Measurements from ENCODE around the gene FAM171A2.

FAM171A2 gene

DNA sequence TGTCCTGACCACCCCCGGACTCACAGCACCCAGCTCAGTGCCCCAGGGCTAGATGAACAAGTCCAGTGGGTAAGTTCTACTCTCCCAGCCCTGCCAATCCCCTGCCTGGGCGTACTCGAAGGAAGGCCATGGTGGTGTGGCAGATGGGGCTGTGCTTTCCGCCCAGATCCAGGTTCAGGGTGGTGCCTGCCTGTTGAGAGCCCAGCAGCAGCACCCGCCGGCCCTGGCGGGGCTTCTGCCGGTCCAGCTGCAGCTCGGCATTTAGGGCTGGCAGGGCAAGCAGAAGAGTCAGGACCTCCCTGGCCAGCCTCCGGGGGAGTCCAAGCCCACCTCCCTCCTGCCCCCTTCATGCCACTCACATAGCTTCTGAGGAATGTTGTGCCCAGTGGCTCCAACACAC is 16.2 kb upstream of the FAM171A2 start:
- no peak for DNase-seq (ENCODE audit: extremely low spot score)
- ChIA-PET CTCF (interaction anchor here (1.1 kb wide), 1 partner anchor 35 kb away, joined by 3 read pairs; the partner anchor contains the start of gene GRN), POLR2A (no interaction called here)
- TF ChIP-seq, protein P1, sequence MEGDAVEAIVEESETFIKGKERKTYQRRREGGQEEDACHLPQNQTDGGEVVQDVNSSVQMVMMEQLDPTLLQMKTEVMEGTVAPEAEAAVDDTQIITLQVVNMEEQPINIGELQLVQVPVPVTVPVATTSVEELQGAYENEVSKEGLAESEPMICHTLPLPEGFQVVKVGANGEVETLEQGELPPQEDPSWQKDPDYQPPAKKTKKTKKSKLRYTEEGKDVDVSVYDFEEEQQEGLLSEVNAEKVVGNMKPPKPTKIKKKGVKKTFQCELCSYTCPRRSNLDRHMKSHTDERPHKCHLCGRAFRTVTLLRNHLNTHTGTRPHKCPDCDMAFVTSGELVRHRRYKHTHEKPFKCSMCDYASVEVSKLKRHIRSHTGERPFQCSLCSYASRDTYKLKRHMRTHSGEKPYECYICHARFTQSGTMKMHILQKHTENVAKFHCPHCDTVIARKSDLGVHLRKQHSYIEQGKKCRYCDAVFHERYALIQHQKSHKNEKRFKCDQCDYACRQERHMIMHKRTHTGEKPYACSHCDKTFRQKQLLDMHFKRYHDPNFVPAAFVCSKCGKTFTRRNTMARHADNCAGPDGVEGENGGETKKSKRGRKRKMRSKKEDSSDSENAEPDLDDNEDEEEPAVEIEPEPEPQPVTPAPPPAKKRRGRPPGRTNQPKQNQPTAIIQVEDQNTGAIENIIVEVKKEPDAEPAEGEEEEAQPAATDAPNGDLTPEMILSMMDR (IDR thresholded peaks at IDR 0.05; ENCODE audit: control extremely low read depth, extremely low read depth, low read depth, missing control alignments) = no peak

DNA sequence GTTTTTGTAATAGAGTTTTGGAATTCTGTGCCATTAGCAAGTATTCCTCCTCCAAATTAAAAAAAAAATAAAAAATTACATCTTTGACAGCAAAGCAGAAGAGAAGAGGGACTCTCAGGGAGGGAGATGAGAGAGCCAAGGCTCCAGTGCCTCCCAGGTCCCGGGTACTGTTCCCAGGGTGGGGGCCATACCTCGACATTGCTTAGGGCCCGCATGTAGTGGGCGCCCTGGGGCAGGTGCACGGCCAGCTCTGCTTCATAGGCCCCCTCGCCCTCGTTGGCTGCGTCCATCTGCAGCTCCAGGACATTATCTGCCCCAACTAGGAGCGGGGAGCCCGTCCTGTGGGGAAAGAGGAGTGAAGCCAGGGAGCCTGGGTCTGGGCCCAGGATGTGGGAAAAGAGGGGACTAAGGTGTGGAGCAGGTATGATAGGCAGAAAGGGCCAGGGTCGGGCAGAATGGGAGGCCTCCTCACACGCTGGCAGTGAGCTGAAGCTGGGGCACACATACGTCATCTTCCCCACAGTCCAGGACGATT is 14.6 kb upstream of the FAM171A2 start:
- POLR2A ChIA-PET = interaction anchor here (0.6 kb wide), 1 partner anchor 399 kb away, joined by 3 read pairs; no protein-coding TSS in a partner anchor
- no peak for DNase-seq (ENCODE audit: extremely low spot score)
- CTCF ChIA-PET = interaction anchor here (1.0 to 1.5 kb wide), 2 partner anchors 16 to 28 kb away, joined by 3 to 4 read pairs; no protein-coding TSS in a partner anchor
- TF ChIP-seq, protein P1 (IDR thresholded peaks at IDR 0.05; ENCODE audit: control extremely low read depth, extremely low read depth, low read depth, missing control alignments) = no peak

DNA sequence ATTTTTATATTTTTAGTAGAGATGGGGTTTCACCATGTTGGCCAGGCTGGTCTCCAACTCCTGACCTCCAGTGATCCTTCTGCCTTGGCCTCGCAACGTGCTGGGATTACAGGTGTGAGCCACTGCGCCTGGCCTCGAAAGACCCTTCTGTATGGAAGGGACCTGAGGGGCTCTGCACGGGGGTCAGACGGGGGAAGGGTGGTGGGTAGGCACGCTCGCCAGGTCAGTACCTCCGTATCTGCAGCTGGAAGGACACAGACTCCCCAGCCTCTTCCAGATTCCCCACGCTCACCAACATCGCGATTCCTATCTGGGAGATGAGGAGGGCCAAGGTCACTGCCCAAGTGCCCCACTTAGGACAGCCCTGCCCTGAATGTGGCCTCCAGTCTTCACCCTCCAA is 13.1 kb upstream of the FAM171A2 start:
- POLR2A ChIA-PET = no interaction called here
- TF ChIP-seq, protein P1 (IDR thresholded peaks at IDR 0.05; ENCODE audit: control extremely low read depth, extremely low read depth, low read depth, missing control alignments) = no peak
- no peak for DNase-seq (ENCODE audit: extremely low spot score)
- CTCF ChIA-PET = interaction anchor here (0.9 to 5.7 kb wide), 7 partner anchors 9 to 166 kb away, joined by 3 to 26 read pairs (median 7); partner anchors contain the start of gene FAM171A2

DNA sequence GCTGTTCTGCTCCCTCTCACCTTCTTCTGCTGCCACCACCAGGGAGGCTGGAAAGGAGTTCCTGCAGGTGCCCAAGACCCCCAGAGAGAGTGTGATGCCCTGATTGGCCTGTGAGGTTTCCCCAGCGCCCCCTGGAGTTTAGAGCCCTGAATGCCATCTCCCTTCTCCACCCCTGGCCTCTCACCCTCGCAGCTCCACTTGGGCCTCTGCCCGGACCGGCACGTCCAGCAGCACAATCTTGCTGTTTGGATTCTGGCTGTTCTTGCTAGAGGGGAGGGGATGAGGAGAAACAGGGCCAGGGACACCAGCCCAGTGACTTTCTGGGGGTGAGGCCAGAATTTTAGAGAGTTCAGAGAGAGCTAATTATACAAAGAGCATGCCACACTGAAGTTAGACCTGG is 12.5 kb upstream of the FAM171A2 start:
- peak; percentile 73 for DNase-seq (ENCODE audit: extremely low spot score)
- ChIA-PET POLR2A (no interaction called here), CTCF (interaction anchor here (0.9 to 5.7 kb wide), 8 partner anchors 9 to 166 kb away, joined by 3 to 26 read pairs (median 6); partner anchors contain the start of gene FAM171A2)

DNA sequence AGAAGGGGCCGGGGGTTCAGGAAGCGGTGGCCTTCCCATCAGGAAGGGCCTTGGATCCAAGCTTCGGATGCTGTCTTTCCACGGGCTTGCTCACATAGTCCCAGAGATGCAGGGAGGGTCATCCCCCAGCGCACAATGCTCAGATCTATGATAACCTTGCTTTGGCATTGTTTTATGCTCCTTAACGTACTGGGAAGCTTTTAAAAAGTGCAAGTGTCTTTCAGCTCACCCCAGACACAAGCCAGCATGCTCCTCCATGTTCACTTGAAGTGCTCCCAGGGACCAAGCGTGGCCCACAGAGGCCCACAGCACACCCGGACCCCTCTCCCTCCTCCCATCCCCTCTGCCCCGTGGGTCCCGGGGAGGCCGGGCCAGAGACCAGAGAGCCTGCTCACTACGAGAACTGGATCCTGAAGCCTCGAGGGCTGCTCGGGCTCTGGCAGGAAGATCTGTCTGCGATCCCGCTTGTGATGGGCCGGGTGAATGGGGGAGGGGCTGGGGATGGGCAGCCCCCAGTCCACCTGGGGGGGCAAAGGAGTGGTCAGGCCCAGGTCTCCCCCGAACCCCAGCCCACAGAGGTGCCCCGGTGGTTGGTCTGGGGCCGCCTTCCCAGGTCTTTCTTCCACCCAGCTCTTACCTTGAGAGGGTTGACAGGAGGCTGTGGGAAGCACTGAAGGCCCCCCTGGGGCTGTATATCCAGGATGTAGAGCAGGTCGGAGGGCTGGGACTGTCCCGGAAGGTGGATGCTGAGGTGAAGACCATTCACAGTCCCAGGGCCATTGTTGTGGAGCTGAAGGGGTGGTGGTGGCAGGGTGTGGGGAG is 11.8 kb upstream of the FAM171A2 start:
- TF ChIP-seq, protein P1 (IDR thresholded peaks at IDR 0.05; ENCODE audit: control extremely low read depth, extremely low read depth, low read depth, missing control alignments) = no peak
- CTCF ChIA-PET = interaction anchor here (0.8 to 5.7 kb wide), 10 partner anchors 9 to 165 kb away, joined by 3 to 26 read pairs (median 6); partner anchors contain the start of gene FAM171A2
- POLR2A ChIA-PET = no interaction called here
- no peak for DNase-seq (ENCODE audit: extremely low spot score)

More for the DNA sequence above, 12.5 kb upstream of the FAM171A2 start:
- TF ChIP-seq, protein P1 (IDR thresholded peaks at IDR 0.05; ENCODE audit: control extremely low read depth, extremely low read depth, low read depth, missing control alignments) = peak; percentile 37

DNA sequence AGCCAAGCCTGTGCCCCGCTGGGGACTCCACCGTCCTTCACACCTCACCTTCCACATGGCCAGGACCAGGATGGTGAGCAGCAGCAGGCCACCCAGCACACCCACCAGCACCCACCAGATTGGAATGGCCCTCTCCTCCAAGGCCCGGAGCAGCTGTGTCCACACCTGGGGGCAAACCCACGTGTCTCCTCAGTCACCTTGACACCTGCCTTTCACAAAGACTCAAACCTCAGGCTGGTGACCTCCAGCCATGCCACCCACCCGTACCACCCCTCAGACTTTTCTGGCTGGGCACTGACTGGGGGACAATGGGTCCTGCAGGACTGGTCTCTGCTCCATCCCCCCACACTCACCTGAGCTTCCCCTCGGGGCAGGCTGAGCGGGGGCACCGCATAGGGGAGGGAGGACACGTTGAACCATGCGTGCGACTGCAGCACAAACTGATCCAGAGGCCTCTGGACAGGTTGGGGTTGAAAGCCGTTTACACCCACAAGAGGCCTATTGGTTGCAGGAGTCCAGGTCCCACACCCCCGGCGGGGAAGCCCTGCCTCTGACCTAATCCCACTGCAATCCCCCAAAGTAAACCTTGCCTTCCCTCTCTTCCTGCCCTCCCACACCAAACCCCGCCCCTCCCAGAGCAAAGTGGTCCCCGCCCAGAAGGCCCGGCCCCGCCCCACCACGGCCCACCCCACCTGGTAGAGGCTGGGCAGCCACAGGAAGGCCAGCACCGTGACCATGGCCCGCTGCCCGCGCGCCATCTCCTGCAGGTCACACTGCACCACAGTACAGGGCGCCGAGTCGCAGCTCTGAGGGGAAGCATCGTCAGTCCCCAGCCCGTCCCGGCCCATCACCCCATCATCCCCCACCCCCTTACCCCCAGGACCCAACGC is 10.9 kb upstream of the FAM171A2 start:
- DNase-seq (ENCODE audit: extremely low spot score) = peak; percentile 62
- CTCF ChIA-PET = interaction anchor here (1.2 to 5.7 kb wide), 4 partner anchors 11 to 149 kb away, joined by 7 to 26 read pairs (median 7); partner anchors contain the start of gene FAM171A2
- POLR2A ChIA-PET = no interaction called here
- TF ChIP-seq, protein P1 (IDR thresholded peaks at IDR 0.05; ENCODE audit: control extremely low read depth, extremely low read depth, low read depth, missing control alignments) = no peak
